Ishikawa (cell line): ENCODE data around the gene SLC25A30.

ENCODE experiments used
- CEBPB ChIP-seq: IDR thresholded peaks from 2 replicates; pipeline ENCODE4 v1.6.1; 2012
- CREB1 ChIP-seq: IDR thresholded peaks from 2 replicates; pipeline ENCODE4 v1.6.1; 2012; ENCODE audit warnings: low read depth
- EGR1 ChIP-seq: IDR thresholded peaks from 2 replicates; pipeline ENCODE4 v1.6.1; 2012
- EP300 ChIP-seq: IDR thresholded peaks from 2 replicates; pipeline ENCODE4 v1.6.1; 2012; ENCODE audit warnings: borderline replicate concordance
- FOXM1 ChIP-seq: IDR thresholded peaks from 2 replicates; pipeline ENCODE4 v1.6.1; 2012; ENCODE audit warnings: low read depth, borderline replicate concordance
- MAX ChIP-seq: IDR thresholded peaks from 2 replicates; pipeline ENCODE4 v1.6.1; 2012
- NFIC ChIP-seq: IDR thresholded peaks from 2 replicates; pipeline ENCODE4 v1.6.1; 2012
- RAD21 ChIP-seq: IDR thresholded peaks from 2 replicates; pipeline ENCODE4 v1.6.1; 2012; ENCODE audit warnings: low read depth
- TAF1 ChIP-seq: IDR thresholded peaks from 2 replicates; pipeline ENCODE4 v1.6.1; 2012; ENCODE audit warnings: low read depth, mild to moderate bottlenecking
- TCF12 ChIP-seq: IDR thresholded peaks from 2 replicates; pipeline ENCODE4 v1.6.1; 2012; ENCODE audit warnings: low read depth
- TEAD4 ChIP-seq: IDR thresholded peaks from 2 replicates; pipeline ENCODE4 v1.6.1; 2012
- YY1 ChIP-seq: IDR thresholded peaks from 2 replicates; pipeline ENCODE4 v1.6.1; 2012; ENCODE audit warnings: low read depth
- ZBTB7A ChIP-seq: IDR thresholded peaks from 2 replicates; pipeline ENCODE4 v1.6.1; 2012; ENCODE audit warnings: low read depth
- TF ChIP-seq, protein P1 (sequence below): IDR thresholded peaks from 2 replicates; pipeline ENCODE4 v1.6.1; 2012; ENCODE audit warnings: low read depth, mild to moderate bottlenecking
- TF ChIP-seq, protein P2 (sequence below): IDR thresholded peaks from 2 replicates; pipeline ENCODE4 v1.6.1; 2012

Gene SLC25A30

GRCh38 chr13:45361596-45362206 lies 56.5 kb downstream of the SLC25A30 start:
- TF ChIP-seq TEAD4, result no peak
- TF ChIP-seq, protein P1, sequence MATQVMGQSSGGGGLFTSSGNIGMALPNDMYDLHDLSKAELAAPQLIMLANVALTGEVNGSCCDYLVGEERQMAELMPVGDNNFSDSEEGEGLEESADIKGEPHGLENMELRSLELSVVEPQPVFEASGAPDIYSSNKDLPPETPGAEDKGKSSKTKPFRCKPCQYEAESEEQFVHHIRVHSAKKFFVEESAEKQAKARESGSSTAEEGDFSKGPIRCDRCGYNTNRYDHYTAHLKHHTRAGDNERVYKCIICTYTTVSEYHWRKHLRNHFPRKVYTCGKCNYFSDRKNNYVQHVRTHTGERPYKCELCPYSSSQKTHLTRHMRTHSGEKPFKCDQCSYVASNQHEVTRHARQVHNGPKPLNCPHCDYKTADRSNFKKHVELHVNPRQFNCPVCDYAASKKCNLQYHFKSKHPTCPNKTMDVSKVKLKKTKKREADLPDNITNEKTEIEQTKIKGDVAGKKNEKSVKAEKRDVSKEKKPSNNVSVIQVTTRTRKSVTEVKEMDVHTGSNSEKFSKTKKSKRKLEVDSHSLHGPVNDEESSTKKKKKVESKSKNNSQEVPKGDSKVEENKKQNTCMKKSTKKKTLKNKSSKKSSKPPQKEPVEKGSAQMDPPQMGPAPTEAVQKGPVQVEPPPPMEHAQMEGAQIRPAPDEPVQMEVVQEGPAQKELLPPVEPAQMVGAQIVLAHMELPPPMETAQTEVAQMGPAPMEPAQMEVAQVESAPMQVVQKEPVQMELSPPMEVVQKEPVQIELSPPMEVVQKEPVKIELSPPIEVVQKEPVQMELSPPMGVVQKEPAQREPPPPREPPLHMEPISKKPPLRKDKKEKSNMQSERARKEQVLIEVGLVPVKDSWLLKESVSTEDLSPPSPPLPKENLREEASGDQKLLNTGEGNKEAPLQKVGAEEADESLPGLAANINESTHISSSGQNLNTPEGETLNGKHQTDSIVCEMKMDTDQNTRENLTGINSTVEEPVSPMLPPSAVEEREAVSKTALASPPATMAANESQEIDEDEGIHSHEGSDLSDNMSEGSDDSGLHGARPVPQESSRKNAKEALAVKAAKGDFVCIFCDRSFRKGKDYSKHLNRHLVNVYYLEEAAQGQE, result no peak
- no peak for TF ChIP-seq FOXM1
- TF ChIP-seq, protein P2, sequence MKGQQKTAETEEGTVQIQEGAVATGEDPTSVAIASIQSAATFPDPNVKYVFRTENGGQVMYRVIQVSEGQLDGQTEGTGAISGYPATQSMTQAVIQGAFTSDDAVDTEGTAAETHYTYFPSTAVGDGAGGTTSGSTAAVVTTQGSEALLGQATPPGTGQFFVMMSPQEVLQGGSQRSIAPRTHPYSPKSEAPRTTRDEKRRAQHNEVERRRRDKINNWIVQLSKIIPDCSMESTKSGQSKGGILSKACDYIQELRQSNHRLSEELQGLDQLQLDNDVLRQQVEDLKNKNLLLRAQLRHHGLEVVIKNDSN, result no peak

- TF ChIP-seq TAF1, result no peak
- no peak for TF ChIP-seq EGR1
- TF ChIP-seq, protein P2, result no peak
- no peak for TF ChIP-seq EP300
- TF ChIP-seq, protein P1, result no peak
- no peak for TF ChIP-seq TCF12
- TF ChIP-seq YY1, result no peak
- no peak for TF ChIP-seq CEBPB
- no peak for TF ChIP-seq NFIC
- TF ChIP-seq RAD21, result no peak
- no peak for TF ChIP-seq TEAD4
- TF ChIP-seq ZBTB7A, result no peak
- TF ChIP-seq FOXM1, result no peak
- TF ChIP-seq CREB1, result no peak
These were observed 61.1 kb downstream of the SLC25A30 start for GRCh38 chr13:45356966-45357672.

- TF ChIP-seq TAF1 (no peak), CREB1 (no peak), EP300 (no peak), FOXM1 (no peak), YY1 (no peak), TCF12 (no peak), NFIC (no peak), MAX (no peak), ZBTB7A (no peak), EGR1 (no peak), CEBPB (no peak), RAD21 (no peak), TEAD4 (no peak)
- TF ChIP-seq, protein P2, result no peak
- TF ChIP-seq, protein P1, result no peak
These were observed 64.3 kb downstream of the SLC25A30 start for GRCh38 chr13:45353895-45354294.

DNA sequence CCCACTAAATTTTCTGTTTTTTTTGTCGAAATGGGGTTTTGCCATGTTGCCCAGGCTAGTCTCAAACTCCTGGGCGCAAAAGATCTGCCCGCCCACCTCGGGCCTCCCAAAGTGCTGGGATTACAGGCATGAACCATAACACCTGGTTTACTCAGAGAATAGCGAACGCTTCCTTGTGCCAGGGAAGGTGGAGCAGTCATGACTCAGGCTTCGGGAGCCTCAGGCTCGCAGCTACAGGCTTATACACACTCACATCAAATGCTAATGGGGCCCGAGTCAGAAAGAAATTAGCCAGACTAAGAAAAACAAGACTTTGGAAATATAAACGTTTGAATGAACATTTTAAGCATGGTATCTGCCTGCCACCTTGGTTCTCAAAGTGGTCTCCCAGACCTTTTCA lies 66.1 kb downstream of the SLC25A30 start:
- no peak for TF ChIP-seq NFIC
- no peak for TF ChIP-seq RAD21
